Kasumi-1 (cell line): ENCODE results near the gene CUX1.

Experiments used
- DNase-seq, 2 experiments: peaks; one replicate each; lab custom pipeline; 2025; lab: John Stamatoyannopoulos, UW

Gene CUX1

DNA sequence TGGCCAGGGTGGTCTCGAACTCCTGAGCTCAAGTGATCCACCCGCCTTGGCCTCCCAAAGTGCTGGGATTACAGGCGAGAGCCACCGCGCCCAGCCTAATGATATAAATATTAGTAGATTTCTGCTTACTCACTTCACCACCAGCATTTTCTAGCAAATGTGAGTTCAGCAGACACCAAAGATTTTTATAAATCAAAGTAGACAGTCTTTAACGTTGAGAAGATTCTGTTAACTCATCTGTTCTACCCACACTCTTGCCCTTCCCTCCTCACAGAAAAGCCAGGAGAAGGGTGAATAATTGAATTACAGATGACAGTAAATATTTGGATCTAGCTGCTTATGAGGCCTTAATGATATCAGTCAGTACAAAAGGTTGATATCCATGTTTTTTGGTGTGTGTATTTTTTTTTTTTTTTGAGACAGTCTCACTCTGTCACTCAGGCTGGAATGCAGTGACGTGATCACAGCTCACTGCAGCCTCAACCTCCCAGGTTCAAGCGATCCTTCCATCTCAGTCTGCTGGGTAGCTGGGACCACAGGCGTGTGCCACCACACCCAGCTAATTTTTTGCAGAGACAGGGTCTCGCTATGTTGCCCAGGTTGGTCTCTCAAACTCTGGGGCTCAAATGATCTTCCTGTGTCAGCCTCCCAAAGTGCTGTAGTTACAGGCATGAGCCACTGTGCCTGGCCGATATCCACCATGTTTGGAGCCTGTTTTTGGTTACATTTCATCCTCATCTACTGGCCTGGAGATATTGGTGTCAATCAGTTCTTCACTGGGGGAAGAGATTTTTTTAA lies 120.5 kb downstream of the CUX1 start:
- no peak for DNase-seq

DNA sequence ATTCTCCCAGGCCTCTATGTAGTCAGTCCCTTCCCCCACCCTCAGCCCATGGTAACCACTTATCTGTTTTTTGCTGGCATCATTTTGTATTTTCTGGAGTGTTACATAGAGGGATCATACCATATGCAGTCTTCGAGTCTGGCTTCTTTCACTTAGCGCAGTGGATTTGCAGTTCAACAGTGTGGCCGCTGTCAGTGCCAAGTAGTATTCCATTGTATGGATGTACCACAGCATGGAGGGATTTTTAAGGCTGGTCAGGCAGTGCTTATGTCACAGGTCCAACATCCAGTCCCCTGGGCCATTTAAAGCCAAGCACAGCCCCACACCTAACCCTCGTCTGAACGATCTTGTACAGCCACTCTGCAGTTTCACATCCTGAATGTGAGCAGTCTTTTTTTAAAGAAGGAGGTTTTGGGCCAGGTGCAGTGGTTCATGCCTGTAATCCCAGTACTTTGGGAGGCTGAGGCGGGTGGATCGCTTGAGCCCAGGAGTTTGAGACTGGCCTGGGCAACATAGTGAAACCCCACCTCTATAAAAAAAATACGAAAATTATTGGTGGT lies 121.8 kb downstream of the CUX1 start:
- DNase-seq = no peak

DNA sequence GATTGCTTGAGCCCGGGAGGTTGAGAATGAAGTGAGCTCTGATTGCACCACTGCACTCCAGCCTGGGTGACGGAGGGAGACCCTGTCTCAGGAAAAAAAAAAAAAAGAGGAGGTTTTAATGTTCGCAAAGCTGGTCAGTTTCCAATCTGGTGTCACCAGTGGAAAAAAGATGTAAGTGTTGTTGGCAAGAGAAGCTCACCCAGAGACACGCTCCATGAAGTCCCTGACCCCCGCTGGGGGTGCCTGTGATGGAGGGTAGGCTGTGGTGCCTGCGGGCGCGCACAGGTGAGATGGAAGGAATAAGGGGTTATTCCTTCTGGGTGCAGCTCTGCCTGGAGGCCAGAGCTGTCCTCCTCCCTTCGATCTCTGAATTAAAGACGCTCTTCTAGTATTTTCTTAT lies 122.7 kb downstream of the CUX1 start:
- DNase-seq = no peak

DNA sequence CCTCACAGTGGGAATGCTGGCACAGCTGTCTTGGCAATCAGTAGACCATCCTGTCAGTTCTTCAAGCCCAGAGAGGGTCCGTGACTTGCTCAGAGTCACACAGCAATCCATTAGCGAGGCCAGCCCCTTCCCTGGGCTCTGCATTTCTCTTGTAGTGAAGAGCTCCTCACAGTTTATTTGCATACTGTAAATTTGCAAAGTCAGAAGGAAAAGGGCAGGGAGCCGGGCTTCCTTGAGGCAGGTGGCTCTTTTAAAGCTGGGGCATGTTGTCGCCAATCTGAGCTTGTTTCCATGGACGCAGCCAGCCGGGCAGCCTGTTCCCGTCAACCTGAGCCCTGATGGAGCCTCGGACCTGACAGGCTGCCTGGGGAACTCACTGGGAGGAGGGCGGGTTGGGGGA lies 123.4 kb downstream of the CUX1 start:
- DNase-seq = no peak

DNA sequence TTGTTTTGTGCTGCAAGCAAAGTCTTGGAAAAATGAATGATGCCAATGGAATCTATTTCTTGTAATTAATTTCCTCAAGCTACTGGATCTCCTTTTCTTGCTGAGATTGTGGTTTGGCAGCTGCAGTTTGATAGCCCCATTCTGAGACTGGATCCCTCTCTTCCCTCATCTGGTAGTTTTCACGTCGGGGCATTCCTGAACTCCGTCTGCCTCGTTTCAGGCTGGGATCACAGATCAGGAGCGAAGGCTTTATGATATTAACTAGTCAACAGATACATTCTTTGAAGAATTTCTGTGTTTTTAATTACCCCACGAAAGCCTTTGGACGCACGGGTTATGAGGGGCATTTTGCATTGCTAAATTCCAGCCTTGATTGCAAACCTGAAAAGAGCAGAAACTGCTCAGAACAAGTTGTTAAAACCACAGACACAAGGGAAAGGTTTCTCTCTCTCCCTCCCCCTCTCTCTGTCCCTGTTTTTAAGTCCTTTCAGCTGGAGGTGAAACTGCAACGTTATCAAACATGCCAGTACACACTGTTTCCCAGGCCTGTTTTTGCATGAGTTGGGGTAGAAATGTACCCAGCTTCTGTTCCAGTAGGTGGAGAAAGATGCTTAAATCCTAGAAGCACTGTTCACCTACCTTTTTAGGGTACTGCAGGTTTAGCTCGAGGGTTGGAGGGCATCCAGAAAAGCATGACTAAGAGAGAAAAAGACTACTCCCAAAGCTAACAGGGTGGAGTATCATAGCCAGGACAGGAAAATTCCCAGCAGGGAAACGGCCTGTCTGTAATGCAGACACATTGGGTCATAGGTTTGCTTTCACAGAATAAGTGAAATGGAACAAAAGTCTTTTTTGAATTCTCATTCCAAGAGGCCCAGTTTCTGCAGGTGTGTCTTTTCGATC lies 124.3 kb downstream of the CUX1 start:
- DNase-seq = no peak

DNA sequence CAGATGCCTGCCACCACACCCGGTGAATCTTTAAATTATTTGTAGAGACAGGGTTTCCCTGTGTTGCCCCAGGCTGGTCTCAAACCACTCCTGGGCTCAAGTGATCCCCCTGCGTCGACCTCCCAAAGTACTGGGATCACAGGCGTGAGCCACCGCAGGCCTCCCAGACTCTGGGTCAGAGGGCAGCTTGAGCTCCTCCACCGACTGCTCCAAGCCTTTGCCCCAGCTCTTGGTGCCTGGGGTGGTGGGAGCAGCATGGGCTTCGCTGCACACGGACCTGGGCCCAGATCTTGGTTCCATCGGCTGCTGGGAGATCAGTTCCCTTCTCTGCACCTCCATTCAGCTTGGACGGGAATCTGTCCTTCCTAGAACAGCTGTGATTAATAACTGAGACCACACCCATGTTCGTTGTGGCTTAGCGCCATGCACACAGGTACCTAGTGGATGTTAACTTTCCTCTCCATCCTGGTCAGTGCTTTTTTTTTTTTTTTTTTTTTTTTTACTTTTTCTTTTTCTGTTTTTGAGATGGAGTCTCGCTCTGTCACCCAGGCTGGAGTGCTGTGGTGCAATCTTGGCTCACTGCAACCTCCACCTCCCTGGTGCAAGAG lies 125.3 kb downstream of the CUX1 start:
- no peak for DNase-seq

DNA sequence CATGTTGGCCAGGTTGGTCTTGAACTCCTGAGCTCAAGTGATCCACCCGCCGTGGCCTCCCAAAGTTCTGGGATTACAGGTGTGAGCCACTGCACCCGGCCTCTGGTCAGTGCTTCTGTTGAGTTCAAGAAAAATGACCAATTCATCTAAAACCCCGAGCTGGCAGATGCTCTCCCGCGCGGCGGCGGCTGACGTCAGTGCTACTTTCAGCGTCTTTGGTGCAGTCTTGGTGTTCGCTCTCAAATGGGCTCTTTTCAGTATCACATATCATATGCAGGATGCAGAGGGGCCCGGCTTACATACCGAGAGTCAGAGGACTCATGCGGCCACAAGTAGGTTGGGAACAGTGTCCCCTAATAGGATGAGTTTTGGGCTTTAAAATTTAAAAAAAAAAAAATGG lies 125.9 kb downstream of the CUX1 start:
- no peak for DNase-seq

DNA sequence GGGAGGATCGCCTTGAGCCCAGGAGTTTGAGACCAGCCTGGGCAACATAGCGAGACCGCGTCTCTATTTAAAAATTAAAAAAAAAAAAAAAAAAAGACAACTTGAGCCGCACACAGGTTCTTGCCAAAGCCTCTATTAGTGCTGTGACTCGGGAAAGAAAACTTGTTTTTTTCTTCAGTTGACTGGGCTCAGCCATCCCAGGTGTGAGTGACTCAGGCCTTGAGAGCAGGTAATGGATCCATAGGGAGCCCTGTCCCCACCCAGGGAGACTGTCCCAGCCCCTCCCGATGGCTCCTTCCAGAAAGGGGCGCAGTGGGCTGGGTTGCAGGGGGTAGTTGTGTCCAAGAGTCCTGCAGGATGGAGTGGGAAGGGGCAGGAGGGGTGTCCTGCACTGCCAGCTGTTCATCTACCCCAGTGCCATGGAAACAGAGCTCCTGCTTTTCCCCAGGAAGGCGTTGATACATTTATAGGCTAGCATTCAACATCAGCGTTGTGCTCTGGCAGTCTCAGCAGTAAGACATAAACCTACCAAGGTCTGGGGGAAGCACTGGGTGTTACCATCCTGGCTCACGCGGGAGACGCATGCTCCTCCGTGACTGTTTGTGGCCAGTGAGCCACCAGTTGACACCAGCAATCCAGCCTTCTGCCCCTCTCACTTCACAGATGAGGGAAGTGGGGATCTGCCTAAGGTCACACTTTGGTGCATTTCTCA lies 126.6 kb downstream of the CUX1 start:
- no peak for DNase-seq

DNA sequence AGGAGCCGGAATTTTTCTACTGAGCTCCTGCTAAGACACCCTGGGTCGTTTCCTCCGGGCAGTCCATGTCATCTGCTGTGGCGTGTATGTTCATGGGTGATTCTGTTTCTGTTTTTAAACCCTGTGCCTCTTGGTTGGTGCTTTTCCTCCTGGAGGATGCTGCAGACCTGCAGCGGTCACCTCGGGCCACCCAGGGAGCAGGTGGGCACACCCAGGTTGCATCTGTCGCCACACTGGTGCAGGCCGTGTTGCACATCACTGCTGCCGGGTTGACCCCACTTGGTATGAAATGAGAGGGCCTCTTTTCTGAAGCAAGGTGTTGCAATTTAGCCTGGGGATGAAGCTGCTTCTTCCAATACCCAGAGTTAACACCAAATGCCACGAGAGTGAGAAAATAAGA lies 127.2 kb downstream of the CUX1 start:
- DNase-seq = no peak

DNA sequence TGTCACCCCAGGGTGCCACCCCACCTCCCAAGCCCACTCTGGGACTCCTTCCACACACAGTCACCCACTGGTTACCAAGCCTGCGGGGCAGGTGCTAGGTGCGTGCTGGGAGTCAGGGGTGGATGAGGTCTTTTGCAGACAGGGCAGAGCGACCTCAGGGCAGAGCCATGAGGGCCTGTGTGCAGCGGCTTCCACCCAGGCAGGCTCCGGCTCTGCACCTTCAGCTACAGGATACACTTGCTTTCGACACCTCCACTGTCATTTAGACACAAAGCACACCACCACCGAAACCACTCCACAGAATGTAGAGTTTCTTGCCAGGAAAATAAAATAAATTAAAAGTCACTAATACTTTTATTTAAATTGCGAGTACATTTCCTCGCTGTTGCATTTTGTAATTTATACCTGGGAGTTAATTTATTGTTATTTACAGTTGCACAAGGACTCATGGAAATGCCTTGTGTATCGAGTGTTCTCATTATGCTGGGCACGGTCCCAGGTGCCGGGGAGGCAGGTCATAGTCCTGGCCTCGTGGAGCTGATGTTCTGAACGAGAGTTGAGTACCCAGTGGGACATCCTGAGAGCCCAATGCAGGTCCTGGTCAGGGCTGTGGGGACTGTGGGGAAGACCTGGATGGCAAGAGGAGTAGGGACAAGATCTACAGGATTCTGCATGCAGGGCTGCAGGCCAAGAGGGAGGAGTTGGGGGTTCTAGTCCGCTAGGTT lies 127.8 kb downstream of the CUX1 start:
- DNase-seq = no peak

DNA sequence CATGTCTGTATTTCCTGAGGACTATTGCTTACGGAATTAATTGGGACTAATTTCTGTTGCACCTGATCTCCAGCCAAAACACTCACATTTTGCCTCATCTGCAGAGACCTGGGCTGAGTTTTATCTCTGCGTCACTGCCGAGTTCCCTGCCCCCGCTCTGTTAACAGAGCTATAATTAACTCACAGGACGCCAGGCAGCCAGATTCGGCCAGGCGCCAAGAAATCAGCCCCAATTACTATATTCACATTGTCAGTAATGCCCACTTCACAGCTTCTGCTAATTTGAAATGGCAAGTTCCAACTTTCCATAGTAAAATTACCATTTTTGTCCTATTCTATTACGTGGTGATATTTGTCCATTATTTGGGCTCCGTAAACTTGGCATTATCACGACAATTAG lies 130.5 kb downstream of the CUX1 start:
- DNase-seq = no peak

DNA sequence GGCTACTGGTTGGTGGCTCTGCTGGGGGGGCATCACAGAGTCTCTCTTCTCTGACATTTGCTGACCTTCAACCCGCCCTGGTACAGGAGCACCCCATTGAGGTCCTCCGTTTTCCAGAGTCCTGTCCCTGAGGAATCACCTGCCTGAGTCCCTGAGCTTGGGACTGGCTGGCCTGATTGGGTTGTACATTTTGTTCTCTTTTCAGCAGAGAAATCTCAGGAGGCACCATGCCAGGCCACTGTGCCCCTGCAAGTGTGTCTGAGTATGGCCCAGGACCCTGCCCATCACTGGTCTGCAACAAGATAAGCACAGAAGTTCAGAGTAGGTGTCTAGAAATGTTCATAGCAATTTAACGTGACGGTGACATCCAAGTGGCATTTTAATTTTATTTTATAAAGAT lies 131.2 kb downstream of the CUX1 start:
- no peak for DNase-seq

DNA sequence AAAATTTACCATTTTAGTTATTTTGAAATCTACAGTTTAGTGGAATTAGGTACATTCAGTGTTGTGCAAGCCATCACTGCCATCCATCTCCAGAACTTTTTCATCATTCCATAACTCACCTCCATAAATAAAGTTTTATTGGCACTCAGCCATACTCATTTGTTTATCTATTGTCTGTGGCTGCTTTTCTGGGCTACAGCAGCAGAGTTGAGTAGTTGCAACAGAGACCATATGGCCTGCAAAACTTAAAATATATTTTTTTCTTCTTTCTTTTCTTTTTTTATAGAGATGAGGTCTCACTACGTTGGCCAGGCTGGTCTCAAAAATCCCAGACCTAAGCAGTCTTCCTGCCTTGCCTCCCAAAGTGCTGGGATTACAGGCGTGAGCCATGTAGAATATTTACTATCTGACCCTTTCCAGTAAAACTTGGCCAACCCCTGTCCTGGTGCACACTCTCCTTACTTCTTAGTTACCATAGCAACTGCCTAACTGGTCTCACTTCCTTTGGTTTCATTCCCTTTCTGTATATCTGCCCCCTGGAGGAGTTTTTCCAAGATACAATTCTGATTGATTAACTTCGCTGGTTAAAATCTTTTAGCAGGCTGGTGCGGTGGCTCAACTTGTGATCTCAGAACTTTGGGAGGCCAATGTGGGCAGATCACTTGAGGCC lies 133.2 kb downstream of the CUX1 start:
- peak; percentile 21 to 25 for DNase-seq

DNA sequence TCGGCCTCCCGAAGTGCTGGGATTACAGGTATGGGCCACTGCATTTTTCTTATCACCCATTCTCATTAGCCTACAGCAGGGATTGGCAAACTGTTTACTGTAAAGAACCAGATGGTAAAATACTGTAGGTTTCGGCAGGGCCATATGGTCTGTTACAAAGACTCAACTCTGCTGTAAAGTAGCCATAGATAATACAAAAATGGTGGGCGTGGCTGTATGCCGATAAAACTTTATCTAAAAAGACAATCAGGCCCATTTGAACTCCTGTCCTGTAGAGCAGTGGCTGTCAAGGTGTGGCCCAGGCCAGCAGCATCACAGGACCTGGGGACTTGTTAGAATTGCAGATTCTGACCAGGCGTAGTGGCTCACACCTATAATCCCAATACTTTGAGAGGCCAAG lies 134.3 kb downstream of the CUX1 start:
- DNase-seq = no peak

DNA sequence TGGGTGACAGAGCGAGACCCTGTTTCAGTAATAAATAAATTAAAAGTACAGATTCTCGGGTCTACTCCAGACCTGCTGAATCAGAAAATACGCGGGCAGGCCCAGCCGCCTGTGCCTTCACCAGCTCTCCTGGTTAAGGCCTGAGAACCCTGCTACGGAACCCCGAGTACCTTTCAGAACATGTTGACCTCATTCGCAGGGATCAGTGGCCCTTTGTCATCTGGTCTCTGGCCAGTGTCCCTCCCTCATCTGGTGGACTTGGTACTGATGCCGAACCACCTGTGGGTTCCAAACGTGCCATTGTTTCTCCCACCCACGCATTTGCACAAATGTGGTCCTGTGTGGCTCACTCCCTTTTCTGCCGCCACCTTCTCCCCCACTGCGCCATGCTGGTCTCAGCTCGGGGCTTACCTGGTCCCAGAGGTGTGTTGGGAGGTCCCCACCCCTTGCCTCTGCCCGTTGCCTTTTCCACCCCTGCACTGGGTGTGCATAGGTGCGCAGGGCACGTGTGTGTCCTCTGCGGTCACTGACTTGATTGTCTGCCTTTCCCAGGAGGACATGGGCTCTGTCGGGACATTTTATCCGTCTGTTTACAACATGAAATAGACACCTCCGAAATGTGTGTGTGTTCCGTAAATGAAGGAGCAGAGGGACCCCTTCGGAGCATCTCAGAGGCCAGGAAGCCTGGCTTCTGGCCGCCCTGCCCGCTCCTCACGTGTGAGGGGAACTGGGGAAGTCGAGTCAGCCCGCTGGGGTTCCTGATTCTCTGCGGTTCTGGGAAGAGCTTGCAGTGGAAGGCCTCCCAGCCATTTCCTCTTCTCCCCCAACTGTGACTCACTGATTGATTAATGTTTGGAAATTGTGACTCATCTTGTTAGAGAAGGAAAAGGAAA lies 135.2 kb downstream of the CUX1 start:
- peak; percentile 25 to 36 for DNase-seq

DNA sequence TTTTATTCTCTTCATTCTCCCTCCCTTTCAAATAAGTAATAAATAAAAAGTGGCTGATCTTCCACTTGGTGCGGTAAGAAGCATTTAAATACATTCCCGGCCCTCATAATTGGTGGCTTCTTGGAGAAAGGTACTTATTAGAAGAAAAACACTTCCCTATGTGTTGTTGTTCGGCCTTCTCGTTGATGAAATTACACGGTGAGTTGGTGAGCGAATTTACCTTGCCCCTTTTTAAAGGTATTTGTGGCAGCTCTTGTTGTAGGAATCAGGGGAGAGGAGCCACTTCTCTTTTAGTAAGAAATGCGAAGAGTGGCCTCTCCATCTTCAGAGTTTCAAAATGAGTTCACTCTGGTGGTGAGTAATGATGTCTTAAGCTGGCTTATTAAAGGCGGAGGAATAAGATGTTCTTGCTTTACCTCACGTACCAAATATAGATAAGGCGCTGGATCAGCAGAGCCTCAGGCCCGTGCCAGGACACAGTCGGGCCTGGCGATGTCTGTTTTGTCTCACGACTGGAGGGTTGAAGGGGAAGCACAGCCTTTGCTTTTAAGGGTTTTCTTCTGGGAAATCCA lies 135.9 kb downstream of the CUX1 start:
- DNase-seq = no peak

DNA sequence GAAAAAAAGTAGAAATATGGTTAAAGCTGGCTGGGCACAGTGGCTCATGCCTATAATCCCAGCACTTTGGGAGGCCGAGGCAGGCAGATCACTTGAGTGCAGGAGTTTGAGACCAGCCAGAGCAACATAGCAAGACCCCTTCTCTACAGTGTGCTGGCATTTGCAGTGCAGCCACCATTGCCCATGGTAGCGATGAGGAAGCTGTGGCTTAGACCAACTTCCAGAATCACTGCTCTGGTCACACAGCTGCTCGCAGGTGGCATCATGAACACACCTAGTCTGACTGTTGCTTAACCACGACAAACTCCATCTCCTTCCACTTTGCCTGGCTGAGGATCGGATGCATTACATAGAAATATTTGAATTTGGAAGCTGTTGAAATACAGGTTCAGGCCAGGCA lies 137.1 kb downstream of the CUX1 start:
- no peak for DNase-seq

DNA sequence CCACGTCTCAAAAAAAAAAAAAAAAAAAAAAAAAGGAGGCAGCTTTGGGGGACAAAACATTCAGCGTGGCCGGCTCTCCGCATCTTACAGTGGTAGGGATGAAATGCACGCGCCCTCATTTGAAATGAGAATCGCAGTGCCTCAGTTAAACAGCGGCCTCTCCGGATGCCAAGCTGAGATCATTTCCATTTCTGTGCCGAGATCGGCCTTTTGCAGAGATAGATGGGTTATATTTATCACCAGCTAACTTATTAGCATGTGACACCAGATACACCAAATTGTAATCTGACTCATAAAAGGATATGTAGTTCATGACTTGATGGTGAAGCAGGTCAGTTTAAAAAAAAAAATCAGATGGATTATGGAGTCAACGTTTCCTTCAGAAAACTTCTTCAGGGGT lies 138.7 kb downstream of the CUX1 start:
- no peak for DNase-seq
